DOHH2 (cell line): ENCODE results near the gene CFAP221.

Source experiments
- H3F3A ChIP-seq: fragments of 200-600 bp; sonication (generic), shearing (Covaris generic); 2 replicates; pipeline ENCODE4 v1.6.0; 2016; ENCODE audit warnings: antibody characterized with exemption, mild to moderate bottlenecking; ENCODE audit not compliant: control insufficient read depth, insufficient read depth
- H3K27ac ChIP-seq: fragments of 200-600 bp; sonication (generic); 2 replicates; pipeline ENCODE4 v1.5.1; 2014; ENCODE audit warnings: low read depth, mild to moderate bottlenecking, low read length, moderate library complexity
- H3K27me3 ChIP-seq: fragments of 200-600 bp; sonication (generic); 2 replicates; pipeline ENCODE4 v1.6.1; 2014; ENCODE audit warnings: mild to moderate bottlenecking, low read length, mixed read lengths; ENCODE audit not compliant: control insufficient read depth
- H3K36me3 ChIP-seq: fragments of 200-600 bp; sonication (generic); 2 replicates; pipeline ENCODE4 v1.6.1; 2014; ENCODE audit warnings: mild to moderate bottlenecking, low read length, moderate library complexity, mixed read lengths; ENCODE audit not compliant: control insufficient read depth
- H3K4me1 ChIP-seq: fragments of 200-600 bp; sonication (generic); 2 replicates; pipeline ENCODE4 v1.6.1; 2014; ENCODE audit warnings: mild to moderate bottlenecking, low read length, mixed read lengths; ENCODE audit not compliant: control insufficient read depth
- H3K4me2 ChIP-seq: fragments of 200-600 bp; sonication (generic); 2 replicates; pipeline ENCODE4 v1.6.0; 2014; ENCODE audit warnings: mild to moderate bottlenecking, low read length, moderate library complexity
- H3K4me3 ChIP-seq: fragments of 200-600 bp; sonication (generic); 2 replicates; pipeline ENCODE4 v1.5.1; 2014; ENCODE audit warnings: mild to moderate bottlenecking, low read length, mixed read lengths
- H3K79me2 ChIP-seq: fragments of 200-600 bp; sonication (generic); 2 replicates; pipeline ENCODE4 v1.6.1; 2014; ENCODE audit warnings: mild to moderate bottlenecking, low read length, mixed read lengths; ENCODE audit not compliant: control insufficient read depth
- H3K9me2 ChIP-seq: fragments of 200-600 bp; sonication (generic); replicated peaks from 2 replicates; pipeline ENCODE4 v1.6.1; 2014; ENCODE audit warnings: mild to moderate bottlenecking, low read length, mixed read lengths; ENCODE audit not compliant: control insufficient read depth
- H3K9me3 ChIP-seq: fragments of 200-600 bp; sonication (generic); 2 replicates; pipeline ENCODE4 v1.6.1; 2014; ENCODE audit warnings: antibody characterized with exemption, low read length, mixed read lengths; ENCODE audit not compliant: control insufficient read depth, insufficient read depth
- H4K20me1 ChIP-seq: fragments of 200-600 bp; sonication (generic); 2 replicates; pipeline ENCODE4 v1.6.0; 2014; ENCODE audit warnings: low read depth, mild to moderate bottlenecking, antibody characterized with exemption, low read length, moderate library complexity; ENCODE audit not compliant: control insufficient read depth, insufficient read depth
- CTCF ChIP-seq: fragments of 200-600 bp; sonication (generic); IDR thresholded peaks from one replicate; pipeline ENCODE4 v1.5.1; 2014; ENCODE audit warnings: antibody characterized with exemption, mild to moderate bottlenecking, low read depth, low read length; ENCODE audit not compliant: poor library complexity, severe bottlenecking
- EZH2phosphoT487 ChIP-seq: fragments of 200-600 bp; sonication (generic); IDR thresholded peaks from 2 replicates; pipeline ENCODE4 v1.6.1; 2017; ENCODE audit warnings: borderline replicate concordance, mild to moderate bottlenecking, antibody characterized with exemption, low read length, moderate library complexity, mixed read lengths

CFAP221 gene

GRCh38 chr2:119520696-119521432 lies 23.4 kb upstream of the CFAP221 start:
- H3K4me1 ChIP-seq, result no peaks in the 10 kb centered on the region
- H3K27ac ChIP-seq, result no peak overlapping the region
- no peaks in the 10 kb centered on the region for H3K36me3 ChIP-seq
- no peaks in the 10 kb centered on the region for H4K20me1 ChIP-seq
- H3F3A ChIP-seq, result no peaks in the 10 kb centered on the region
- no peaks in the 10 kb centered on the region for H3K9me2 ChIP-seq
- H3K79me2 ChIP-seq, result no peaks in the 10 kb centered on the region
- no peak for TF ChIP-seq CTCF
- H3K4me3 ChIP-seq, result no peak overlapping the region
- peaks cover 4% of the 10 kb centered on the region for H3K27me3 ChIP-seq
- no peaks in the 10 kb centered on the region for H3K9me3 ChIP-seq
- H3K4me2 ChIP-seq, result no peak overlapping the region

GRCh38 chr2:119521433-119522050 lies 22.7 kb upstream of the CFAP221 start:
- Histone ChIP-seq H3K36me3 (no peaks in the 10 kb centered on the region), H3K4me1 (no peaks in the 10 kb centered on the region), H3F3A (no peaks in the 10 kb centered on the region), H3K27me3 (peaks cover 7% of the 10 kb centered on the region), H3K4me2 (no peak overlapping the region), H3K79me2 (no peaks in the 10 kb centered on the region), H3K27ac (no peak overlapping the region), H3K4me3 (no peak overlapping the region), H4K20me1 (no peaks in the 10 kb centered on the region), H3K9me3 (no peaks in the 10 kb centered on the region), H3K9me2 (no peaks in the 10 kb centered on the region)
- TF ChIP-seq CTCF (no peak), EZH2phosphoT487 (no peak)

GRCh38 chr2:119522671-119523070 lies 21.6 kb upstream of the CFAP221 start:
- Histone ChIP-seq H3K9me2 (no peaks in the 10 kb centered on the region), H4K20me1 (no peaks in the 10 kb centered on the region), H3K4me1 (no peaks in the 10 kb centered on the region), H3K36me3 (no peaks in the 10 kb centered on the region), H3K4me2 (no peak overlapping the region), H3K9me3 (no peaks in the 10 kb centered on the region), H3K79me2 (no peaks in the 10 kb centered on the region), H3K4me3 (no peak overlapping the region), H3F3A (no peaks in the 10 kb centered on the region), H3K27me3 (peaks cover 15% of the 10 kb centered on the region), H3K27ac (no peak overlapping the region)
- TF ChIP-seq EZH2phosphoT487 (no peak), CTCF (no peak)
